ENCODE measurements around the gene STX18.

GRCh38 chr4:4438891-4439290 is 103.0 kb downstream of the STX18 start:
- TF ChIP-seq, protein P1, sequence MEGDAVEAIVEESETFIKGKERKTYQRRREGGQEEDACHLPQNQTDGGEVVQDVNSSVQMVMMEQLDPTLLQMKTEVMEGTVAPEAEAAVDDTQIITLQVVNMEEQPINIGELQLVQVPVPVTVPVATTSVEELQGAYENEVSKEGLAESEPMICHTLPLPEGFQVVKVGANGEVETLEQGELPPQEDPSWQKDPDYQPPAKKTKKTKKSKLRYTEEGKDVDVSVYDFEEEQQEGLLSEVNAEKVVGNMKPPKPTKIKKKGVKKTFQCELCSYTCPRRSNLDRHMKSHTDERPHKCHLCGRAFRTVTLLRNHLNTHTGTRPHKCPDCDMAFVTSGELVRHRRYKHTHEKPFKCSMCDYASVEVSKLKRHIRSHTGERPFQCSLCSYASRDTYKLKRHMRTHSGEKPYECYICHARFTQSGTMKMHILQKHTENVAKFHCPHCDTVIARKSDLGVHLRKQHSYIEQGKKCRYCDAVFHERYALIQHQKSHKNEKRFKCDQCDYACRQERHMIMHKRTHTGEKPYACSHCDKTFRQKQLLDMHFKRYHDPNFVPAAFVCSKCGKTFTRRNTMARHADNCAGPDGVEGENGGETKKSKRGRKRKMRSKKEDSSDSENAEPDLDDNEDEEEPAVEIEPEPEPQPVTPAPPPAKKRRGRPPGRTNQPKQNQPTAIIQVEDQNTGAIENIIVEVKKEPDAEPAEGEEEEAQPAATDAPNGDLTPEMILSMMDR (IDR thresholded peaks at IDR 0.05; ENCODE audit: borderline replicate concordance, extremely low read depth, low read length, poor library complexity, severe bottlenecking), result no peak
- no peak for TF ChIP-seq EZH2 (IDR thresholded peaks at IDR 0.05; ENCODE audit: borderline replicate concordance, low read depth, low read length, severe bottlenecking)

Measured in DND-41 (cell line).